Stimulated activated CD8-positive, alpha-beta memory T cell treated with anti-CD3 and anti-CD28 coated beads, Interleukin-2, amount 100 ng/mL, for 48 hours (primary cell): ENCODE measurements around the gene BTBD9.

Experiments
- DNase-seq, 2 donors: peaks; one replicate each; pipeline ENCODE4 v3.0.0-alpha.2; 2020; ENCODE audit warnings: low read depth in 2 of 2

BTBD9 gene

GRCh38 chr6:38287487-38287886, 352.2 kb downstream of the BTBD9 start:
- DNase-seq = no peak

- no peak for DNase-seq
These were observed 354.8 kb downstream of the BTBD9 start for GRCh38 chr6:38284802-38285394.

DNA sequence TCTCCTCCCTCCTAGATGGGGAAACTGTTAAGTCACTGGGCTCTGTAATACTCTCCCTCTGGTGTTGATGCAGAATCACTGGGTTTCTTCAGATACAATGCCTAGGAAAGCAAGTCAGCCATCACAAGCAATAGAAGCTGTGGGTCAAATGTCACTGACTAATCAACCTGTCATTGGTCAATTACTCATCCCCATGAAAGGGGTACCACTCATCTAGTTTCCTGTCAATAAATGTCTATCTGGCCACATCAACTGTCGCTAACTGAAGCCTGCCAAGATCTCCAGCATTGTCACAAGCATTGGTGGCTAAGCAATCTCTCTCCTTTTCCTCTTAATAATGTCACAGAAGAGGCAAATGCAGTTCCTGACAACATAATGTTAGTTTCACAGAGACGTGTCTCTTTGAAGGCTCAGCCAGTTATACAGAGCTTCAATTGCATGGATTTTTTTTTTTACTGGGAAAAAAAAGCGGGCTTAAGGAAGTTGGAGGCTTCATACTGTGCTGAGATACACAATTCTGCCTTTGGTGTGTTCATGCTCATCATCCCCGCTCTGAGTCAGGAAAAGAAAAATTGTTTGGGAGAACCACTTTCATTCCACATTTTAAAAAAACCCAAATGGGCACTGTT, 355.9 kb downstream of the BTBD9 start:
- no peak for DNase-seq

GRCh38 chr6:38282911-38283310, 356.8 kb downstream of the BTBD9 start:
- DNase-seq = no peak

- no peak for DNase-seq
These were observed 358.6 kb downstream of the BTBD9 start for GRCh38 chr6:38281126-38281525.

- DNase-seq = no peak
These were observed 359.7 kb downstream of the BTBD9 start for GRCh38 chr6:38279963-38280588.

- no peak for DNase-seq
These were observed 360.3 kb downstream of the BTBD9 start for GRCh38 chr6:38279423-38279822.

GRCh38 chr6:38273325-38273724, 366.4 kb downstream of the BTBD9 start:
- DNase-seq = no peak

GRCh38 chr6:38272222-38272621, 367.5 kb downstream of the BTBD9 start:
- no peak for DNase-seq

GRCh38 chr6:38271081-38271480, 368.6 kb downstream of the BTBD9 start:
- no peak for DNase-seq

DNA sequence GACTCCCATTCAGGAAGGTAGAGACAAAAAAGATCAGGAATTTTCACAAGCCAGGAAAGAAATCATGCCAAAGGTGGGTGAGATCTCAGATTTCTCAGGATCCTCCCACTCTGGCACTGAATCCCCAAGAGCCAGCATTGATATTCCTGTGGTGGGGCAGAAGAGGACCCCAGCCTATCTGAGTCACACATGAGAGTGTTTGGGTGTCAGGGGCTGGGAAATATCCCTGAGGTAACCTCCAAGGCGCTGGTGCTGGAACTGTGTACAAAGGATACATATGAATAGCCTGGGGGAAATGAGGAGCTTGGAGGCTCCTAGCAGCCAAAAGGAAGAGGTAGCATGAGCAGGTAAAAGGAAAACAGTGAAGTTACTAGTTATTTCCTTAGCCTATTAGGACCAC, 369.4 kb downstream of the BTBD9 start:
- no peak for DNase-seq

DNA sequence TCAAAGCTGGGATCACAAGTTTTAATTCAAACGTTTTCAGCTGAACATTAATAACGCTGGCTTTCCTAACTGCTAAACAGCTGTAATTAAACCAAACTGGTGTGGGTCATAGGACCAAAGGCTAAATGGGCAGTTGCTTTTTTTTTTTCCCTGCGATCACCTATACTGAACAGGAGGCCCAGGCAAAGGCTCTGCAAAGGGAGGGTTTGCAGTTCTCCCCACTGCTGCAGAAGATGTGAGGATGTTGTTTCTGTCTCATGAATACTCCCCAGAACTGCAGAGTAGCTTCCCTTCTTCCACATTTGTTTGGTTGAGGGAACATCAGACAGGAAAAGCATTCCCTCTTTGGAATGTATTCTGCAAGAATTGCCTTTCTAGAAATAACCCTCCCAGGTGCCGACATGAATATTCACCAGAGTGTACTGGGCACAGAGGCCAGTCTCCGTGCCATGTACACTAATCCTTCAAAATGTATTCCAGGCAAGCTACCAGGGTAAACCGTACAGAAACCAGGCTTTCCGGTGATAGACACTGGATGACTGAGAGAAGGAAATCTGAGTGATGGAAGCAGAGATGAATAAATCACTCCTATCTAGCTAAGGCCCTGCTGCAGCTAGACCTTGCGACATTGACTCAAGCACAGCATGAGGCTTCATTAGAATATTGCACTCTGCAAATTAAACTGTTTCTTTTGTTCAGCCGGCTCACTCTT, 370.1 kb downstream of the BTBD9 start:
- no peak for DNase-seq

DNA sequence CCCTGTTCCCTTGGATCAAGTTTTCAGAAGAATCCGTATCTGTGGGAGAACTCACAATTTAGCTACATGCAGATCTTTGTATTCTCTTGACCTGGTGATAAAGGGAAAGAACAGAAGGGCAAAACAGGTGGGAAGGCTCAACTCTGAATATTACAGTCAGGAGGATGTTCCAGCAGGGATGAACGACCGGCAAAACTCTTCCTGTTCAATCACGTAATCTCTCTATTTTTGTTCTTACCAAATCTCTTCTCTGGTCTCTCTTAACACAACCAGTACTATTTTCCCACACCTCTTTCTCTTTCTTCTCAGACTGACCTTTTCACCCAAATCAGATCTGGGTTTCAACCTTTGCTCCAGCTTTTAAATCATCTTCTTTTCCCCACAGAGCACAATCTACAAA, 371.4 kb downstream of the BTBD9 start:
- no peak for DNase-seq

GRCh38 chr6:38266921-38267354, 372.8 kb downstream of the BTBD9 start:
- DNase-seq = no peak

- no peak for DNase-seq
These were observed 375.1 kb downstream of the BTBD9 start for GRCh38 chr6:38264605-38265004.

DNA sequence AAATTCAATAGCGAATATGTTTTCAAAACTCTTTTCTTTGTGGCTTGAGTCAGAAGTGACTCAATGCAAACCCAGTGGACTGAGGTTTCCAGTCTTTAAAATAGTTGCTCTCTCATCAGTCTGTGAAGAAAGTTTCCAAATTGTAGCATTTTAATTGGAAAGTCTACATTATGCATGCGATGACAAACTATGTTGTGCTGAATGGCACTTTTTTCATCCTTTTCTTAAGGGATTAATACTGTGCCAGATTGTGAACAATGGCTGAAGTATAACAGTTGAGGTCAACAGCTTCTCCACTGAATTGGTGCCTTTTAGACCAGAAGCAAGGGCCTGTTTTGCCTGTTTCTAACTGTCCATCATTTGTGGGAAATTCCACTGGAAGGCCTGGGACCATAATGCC, 377.1 kb downstream of the BTBD9 start:
- DNase-seq = no peak

- no peak for DNase-seq
These were observed 377.7 kb downstream of the BTBD9 start for GRCh38 chr6:38262026-38262425.

DNA sequence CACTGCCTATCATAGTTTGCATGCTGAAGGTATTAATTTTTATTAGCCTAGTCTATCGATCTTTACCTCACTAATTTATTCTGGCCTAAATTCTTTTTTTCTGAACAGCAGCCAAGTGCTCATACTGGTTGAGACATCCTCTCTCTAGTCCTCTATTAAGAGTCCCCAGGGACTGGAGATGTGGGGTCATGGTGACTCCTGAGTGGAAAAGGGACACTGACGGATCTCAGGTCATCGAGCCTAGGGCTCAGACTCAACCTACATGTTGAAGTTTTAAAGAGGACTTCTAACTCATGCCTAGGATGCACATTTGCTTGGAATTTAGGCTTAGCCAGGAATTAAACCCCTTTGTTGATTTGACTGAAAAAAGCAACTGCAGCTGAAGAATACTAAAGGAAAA, 378.1 kb downstream of the BTBD9 start:
- DNase-seq = no peak

DNA sequence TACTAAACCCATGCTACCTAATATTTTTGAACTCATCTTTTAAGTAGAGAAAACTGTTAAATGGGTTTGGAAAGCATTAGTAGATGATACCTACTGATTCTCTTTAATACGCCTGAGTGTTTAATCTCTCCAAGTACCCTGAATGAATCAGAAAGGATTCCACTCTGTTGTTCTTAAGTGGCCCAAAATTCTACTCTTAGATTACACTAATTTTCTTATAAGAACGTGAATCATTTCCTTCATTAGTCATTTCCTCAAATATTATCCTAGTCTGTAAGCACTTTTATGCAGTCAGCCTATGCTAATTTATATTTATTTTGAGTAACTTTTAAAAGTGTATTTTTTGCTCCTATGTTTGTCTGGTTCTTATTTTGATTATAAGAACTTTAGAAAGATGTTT, 380.0 kb downstream of the BTBD9 start:
- no peak for DNase-seq

DNA sequence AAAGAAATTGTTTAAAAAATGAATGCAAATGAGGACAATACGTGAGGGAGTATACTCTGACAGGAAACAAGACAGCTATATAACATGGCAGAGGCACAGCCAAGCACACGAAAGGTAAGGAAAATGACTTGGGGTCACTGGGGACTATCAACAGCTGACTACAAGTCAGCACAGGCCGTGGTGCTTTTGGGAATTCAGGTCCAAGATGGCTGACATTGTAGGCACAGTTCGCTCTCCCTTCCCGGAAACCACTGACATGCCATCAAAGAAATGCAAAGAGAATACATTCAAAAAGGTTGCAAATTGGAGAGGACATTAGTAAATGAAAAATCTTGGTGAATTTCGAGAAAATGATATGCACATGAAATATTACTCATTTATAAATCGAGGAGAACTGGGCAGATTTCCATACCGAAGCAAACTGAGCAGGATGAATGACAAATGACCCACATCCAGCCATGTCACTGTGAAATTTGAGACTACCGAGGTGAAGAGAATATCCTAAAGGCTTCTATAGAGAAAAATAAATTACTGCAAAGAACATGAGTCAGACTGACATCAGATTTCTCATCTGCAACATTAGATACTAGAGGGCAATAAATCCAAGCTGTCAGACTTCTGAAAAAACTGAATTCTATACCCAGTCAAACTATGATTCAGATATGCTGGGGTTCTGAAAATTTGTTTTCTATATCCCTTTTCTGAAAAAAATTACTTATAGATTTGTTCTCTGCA, 391.1 kb downstream of the BTBD9 start:
- DNase-seq = no peak

GRCh38 chr6:38245295-38245694, 394.4 kb downstream of the BTBD9 start:
- no peak for DNase-seq

DNA sequence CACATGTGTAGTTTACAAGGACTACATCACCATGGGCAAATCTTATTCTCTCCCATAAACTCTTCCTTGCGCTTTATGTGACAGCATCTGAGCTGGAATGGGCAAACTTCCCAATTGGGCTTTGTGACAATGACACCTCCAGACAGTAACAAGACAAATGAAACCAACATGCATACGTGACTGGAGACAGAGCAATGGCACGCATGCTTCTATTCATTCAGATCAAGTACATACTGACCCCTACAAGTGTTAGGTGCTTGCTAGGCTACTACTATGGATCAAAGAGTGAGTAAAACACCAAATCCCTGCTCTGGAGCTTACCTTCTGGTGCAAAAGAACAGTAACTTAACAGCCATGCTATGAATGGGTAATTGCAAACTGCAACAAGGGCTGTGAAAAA, 394.9 kb downstream of the BTBD9 start:
- DNase-seq = no peak
